Fibroblast of lung (primary cell): ENCODE results near the gene MUC4.

Source experiments
- EZH2 ChIP-seq: IDR thresholded peaks from 2 replicates; pipeline ENCODE4 v1.5.1; 2012; ENCODE audit warnings: low read length, control low read depth, mild to moderate bottlenecking; ENCODE audit errors: missing control alignments
- TF ChIP-seq, protein P1 (sequence below), 2 donors: IDR thresholded peaks in 1 of 2; conservative IDR thresholded peaks in 1 of 2; 1 replicate in 1 of 2; 2 replicates in 1 of 2; pipeline ENCODE4 v1.5.1; 2011 to 2012; ENCODE audit warnings: low read length in 2 of 2, control low read depth in 1 of 2, inconsistent platforms in 1 of 2, low read depth in 1 of 2, mild to moderate bottlenecking in 1 of 2

DNA sequence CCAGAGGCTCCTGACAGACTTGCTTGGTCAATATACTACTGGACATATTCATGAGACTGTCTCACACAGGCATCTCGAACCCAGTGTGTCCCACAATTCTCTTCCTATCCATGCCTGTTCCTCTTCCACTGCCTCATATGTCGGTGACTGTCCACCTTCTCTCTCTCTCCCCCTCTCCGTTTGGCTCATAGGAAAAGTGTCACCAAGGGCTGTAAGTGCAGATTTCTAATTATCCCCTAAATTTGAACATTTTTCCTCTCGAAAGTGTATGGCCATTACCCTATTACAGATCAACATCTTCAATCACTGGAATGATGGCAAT is 113.4 kb downstream of the MUC4 start:
- TF ChIP-seq, protein P1, sequence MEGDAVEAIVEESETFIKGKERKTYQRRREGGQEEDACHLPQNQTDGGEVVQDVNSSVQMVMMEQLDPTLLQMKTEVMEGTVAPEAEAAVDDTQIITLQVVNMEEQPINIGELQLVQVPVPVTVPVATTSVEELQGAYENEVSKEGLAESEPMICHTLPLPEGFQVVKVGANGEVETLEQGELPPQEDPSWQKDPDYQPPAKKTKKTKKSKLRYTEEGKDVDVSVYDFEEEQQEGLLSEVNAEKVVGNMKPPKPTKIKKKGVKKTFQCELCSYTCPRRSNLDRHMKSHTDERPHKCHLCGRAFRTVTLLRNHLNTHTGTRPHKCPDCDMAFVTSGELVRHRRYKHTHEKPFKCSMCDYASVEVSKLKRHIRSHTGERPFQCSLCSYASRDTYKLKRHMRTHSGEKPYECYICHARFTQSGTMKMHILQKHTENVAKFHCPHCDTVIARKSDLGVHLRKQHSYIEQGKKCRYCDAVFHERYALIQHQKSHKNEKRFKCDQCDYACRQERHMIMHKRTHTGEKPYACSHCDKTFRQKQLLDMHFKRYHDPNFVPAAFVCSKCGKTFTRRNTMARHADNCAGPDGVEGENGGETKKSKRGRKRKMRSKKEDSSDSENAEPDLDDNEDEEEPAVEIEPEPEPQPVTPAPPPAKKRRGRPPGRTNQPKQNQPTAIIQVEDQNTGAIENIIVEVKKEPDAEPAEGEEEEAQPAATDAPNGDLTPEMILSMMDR (conservative IDR thresholded peaks at IDR 0.05 in 1 of 2, IDR thresholded peaks at IDR 0.05 in 1 of 2; ENCODE audit: low read depth in 1 of 2, low read length in 2 of 2) = no peak
- TF ChIP-seq EZH2 = no peak
